ENCODE data around the gene SIRPD.

The SIRPD gene

GRCh38 chr20:1491281-1491840 is 66.1 kb downstream of the SIRPD start, which contains the start of gene SIRPB2:
TSS of gene SIRPB2 (minus strand) at chr20:1491420. CDS start at chr20:1491359, 61 bp downstream.
- TF ChIP-seq CTCF (IDR thresholded peaks at IDR 0.05; ENCODE audit: control insufficient read depth, insufficient read depth, low read depth, low read length, missing control alignments) = no peak
- no peak for DNase-seq (ENCODE audit: low read depth)
- no peak within 1 kb of the TSS for H3K4me3 ChIP-seq (ENCODE audit: control insufficient read depth, low read depth, low read length)

DNA sequence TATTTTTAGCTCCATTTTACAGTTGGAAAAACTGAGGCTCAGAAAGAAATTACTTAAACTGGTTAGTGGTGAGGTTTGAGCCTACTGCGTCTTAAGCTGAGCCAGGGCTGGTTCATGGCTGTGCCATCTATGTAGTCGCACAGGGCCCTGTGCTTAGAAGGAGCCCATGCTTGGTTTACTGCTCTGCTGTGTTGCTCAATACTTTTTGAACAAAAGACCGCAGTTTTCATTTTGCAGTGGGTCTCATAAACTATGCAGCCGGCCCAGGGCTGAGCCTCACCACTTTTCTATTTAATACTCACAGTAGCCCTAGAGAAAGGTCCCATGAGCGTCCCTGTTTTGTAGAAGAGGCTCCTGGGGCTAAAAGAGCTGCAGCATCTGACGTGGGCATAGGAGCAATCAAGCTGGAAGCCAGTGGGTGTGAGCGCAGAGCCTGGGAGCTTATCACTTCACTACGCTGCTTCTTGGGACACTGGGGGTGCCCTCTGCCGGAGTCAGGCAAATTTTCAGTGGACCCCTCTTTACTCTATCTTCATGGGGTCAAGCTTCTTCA is 66.8 kb downstream of the SIRPD start:
- no peak for DNase-seq (ENCODE audit: low read depth)
- H3K4me3 ChIP-seq (ENCODE audit: control insufficient read depth, low read depth, low read length) = no peak overlapping the region
- no peak for TF ChIP-seq CTCF (IDR thresholded peaks at IDR 0.05; ENCODE audit: control insufficient read depth, insufficient read depth, low read depth, low read length, missing control alignments)

DNA sequence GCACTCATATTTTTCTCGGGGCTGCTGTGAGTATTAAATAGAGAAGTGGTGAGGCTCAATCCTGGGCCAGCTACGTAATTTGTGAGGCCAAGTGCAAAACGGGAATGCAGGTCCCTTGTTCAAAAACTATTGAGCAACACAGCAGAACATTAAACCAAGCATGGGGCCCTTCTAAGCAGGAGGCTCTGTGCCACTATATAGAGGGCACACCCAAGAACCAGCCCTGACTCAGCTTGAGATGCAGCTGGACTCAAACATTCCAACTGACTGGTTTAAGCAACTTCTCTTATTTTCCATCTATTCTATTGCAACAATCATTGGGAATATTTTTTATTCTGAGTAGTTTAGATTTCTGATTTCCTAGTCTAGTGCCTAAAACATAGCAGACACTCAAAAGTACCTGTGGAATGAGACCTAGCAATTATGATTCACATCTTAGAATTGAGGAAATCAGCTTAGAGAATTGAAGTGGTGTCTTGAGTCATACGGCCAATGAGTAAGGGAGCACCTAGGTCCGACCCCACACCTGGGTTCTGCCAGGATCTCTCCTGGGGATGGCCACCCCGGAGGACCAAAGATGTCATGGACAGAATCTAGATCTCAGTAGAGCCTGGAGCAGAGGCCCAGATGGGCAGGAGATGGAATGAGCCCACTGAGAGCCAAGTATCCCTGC is 67.6 kb downstream of the SIRPD start:
- TF ChIP-seq CTCF (IDR thresholded peaks at IDR 0.05; ENCODE audit: control insufficient read depth, insufficient read depth, low read depth, low read length, missing control alignments) = no peak
- DNase-seq (ENCODE audit: low read depth) = no peak
- H3K4me3 ChIP-seq (ENCODE audit: control insufficient read depth, low read depth, low read length) = no peak overlapping the region

DNA sequence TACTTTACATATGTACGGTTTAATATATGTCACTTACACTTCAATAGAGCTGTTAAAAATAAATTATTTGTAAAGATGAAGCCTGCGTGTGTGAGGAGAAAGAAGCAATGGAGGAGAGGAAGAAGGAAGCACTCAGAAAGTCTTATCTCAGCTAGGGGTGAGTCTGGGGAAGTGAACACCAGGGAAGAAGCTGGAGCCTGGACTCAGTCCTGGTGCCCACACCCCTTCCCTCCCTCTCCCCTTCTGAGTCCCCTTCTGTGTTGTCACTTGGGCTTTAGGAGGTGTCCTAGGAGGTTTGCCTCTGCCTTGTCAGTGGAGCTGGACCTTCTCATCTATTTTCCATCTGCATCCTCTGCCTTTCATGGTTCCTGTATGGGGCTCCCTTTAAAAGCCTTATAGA is 68.2 kb downstream of the SIRPD start:
- H3K4me3 ChIP-seq (ENCODE audit: control insufficient read depth, low read depth, low read length) = no peak overlapping the region
- TF ChIP-seq CTCF (IDR thresholded peaks at IDR 0.05; ENCODE audit: control insufficient read depth, insufficient read depth, low read depth, low read length, missing control alignments) = no peak

DNA sequence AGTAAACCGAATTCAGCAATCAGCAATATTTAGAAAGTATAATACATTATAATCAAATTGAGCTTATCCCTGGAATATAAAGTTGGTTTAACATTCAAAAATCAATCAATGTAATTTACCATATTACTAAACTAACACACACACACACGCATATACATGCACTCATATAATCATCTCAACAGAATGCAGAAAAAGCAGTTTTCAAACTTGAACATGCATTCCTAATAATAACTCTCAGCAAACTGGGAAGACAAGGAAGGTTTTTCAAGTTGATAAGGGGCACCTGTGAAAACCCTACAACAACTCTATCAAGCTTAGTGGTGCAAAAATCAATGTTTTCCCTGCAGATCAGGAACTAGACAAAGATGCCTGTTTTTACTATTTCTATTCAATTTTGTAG is 70.9 kb downstream of the SIRPD start:
- DNase-seq (ENCODE audit: low read depth) = no peak
- TF ChIP-seq CTCF (IDR thresholded peaks at IDR 0.05; ENCODE audit: control insufficient read depth, insufficient read depth, low read depth, low read length, missing control alignments) = no peak
- no peak overlapping the region for H3K4me3 ChIP-seq (ENCODE audit: control insufficient read depth, low read depth, low read length)

More for the DNA sequence above, 68.2 kb downstream of the SIRPD start:
- DNase-seq (ENCODE audit: low read depth) = no peak

DNA sequence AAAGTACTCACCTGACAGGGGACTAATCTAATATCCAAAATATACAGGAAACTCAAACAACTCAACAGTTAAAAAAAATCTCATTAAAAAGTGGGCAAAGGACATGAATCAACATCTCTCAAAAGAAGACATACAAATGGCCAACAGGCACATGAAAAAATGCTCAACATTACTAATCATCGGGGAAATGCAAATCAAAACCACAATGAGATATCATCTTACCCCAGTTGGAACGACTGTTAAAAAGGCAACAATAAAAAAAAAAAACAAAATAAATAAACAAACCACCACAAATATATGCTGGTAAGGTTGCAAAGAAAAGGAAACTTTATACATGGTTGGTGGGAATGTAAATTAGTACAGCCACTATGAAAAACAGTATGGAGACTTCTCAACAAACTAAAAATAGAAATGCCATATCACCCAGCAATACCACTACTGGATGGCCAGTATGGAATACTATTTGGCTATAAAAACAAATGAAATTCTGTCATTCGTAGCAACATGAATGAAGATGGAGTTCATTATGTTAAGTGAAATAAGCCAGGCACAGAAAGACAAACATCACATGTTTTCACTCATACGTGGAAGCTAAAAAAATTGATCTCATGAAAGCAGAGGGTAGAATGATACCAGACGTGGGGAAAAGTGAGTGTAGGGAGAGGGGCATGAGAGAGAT is 72.9 kb downstream of the SIRPD start:
- no peak overlapping the region for H3K4me3 ChIP-seq (ENCODE audit: control insufficient read depth, low read depth, low read length)
- DNase-seq (ENCODE audit: low read depth) = no peak
- TF ChIP-seq CTCF (IDR thresholded peaks at IDR 0.05; ENCODE audit: control insufficient read depth, insufficient read depth, low read depth, low read length, missing control alignments) = no peak

Measured in AG09309 (cell line).